MCF 10A (cell line): ENCODE measurements around the gene CTTNBP2NL. TPM values are rescaled to one million over a fixed set of nuclear protein-coding genes. Genes with fewer than 3 reads are reported as not detected.
A peak's percentile ranks its signal among the peaks of the same experiment; 100 is the strongest.

Source experiments
- BruUV-seq: library from RNA; stranded (reverse); fragments of 400-500 nt; replicated peaks from 2 replicates; lab custom pipeline; 2021; lab: Mats Ljungman, UMichigan
- CTCF ChIA-PET: fragments of 300-600 bp; sonication (Branson Sonifier 250); formaldehyde crosslinking; extraction: SDS; loops from one replicate; lab custom pipeline; 2021; ENCODE audit warnings: antibody characterized with exemption, inconsistent platforms; lab: Yijun Ruan, JAX
- POLR2A ChIA-PET: fragments of 300-600, 350-650 bp; sonication (Branson Sonifier 250); formaldehyde crosslinking; extraction: SDS; loops from one replicate; lab custom pipeline; 2020; ENCODE audit warnings: antibody characterized with exemption, inconsistent platforms; lab: Yijun Ruan, JAX
- DNase-seq: peaks from one replicate; pipeline ENCODE4 v3.0.0-alpha.2; 2018; ENCODE audit not compliant: unreplicated experiment
- H3K27ac Mint-ChIP-seq: one replicate; pipeline ENCODE4 v1.8.0; 2022; ENCODE audit warnings: mild to moderate bottlenecking, low read depth, mixed read lengths; ENCODE audit not compliant: unreplicated experiment
- H3K27me3 Mint-ChIP-seq: one replicate; pipeline ENCODE4 v1.8.0; 2022; ENCODE audit warnings: mixed read lengths; ENCODE audit not compliant: insufficient read depth, unreplicated experiment
- H3K36me3 Mint-ChIP-seq: one replicate; pipeline ENCODE4 v1.8.0; 2022; ENCODE audit warnings: mild to moderate bottlenecking, moderate library complexity, mixed read lengths; ENCODE audit not compliant: insufficient read depth, unreplicated experiment
- H3K4me1 Mint-ChIP-seq: one replicate; pipeline ENCODE4 v1.8.0; 2022; ENCODE audit warnings: mixed read lengths; ENCODE audit not compliant: insufficient read depth, unreplicated experiment
- H3K4me3 Mint-ChIP-seq: one replicate; pipeline ENCODE4 v1.8.0; 2022; ENCODE audit warnings: mild to moderate bottlenecking, moderate library complexity, mixed read lengths; ENCODE audit not compliant: unreplicated experiment
- H3K9me3 Mint-ChIP-seq: one replicate; pipeline ENCODE4 v1.8.0; 2022; ENCODE audit warnings: mixed read lengths; ENCODE audit not compliant: unreplicated experiment
- intact Hi-C: fragments of 100-400 bp; cut with micrococcal nuclease; formaldehyde crosslinking; loops from 2 replicates; pipeline ENCODE4 v1.14.1; 2022
- total RNA-seq: library from RNA; stranded (reverse); gene quantifications from 2 replicates; pipeline ENCODE4 v1.2.3, GENCODE V29; 2022
- TF ChIP-seq, protein P1 (sequence below): fragments of 200-600 bp; IDR thresholded peaks from one replicate; pipeline ENCODE4 v1.8.0; 2022; ENCODE audit warnings: antibody characterized with exemption, mild to moderate bottlenecking; ENCODE audit not compliant: unreplicated experiment

CTTNBP2NL gene
- total RNA-seq, 1 experiment from 2014 or later, result 48.8 TPM

GRCh38 chr1:112501810-112502641 lies 106.0 kb downstream of the CTTNBP2NL start:
- Mint-ChIP-seq H3K36me3 (no peaks in the 10 kb centered on the region), H3K9me3 (no peaks in the 10 kb centered on the region), H3K4me1 (no peaks in the 10 kb centered on the region), H3K4me3 (peak overlapping the region; percentile 65), H3K27ac (no peak overlapping the region), H3K27me3 (peaks cover 23% of the 10 kb centered on the region)
- TF ChIP-seq, protein P1, sequence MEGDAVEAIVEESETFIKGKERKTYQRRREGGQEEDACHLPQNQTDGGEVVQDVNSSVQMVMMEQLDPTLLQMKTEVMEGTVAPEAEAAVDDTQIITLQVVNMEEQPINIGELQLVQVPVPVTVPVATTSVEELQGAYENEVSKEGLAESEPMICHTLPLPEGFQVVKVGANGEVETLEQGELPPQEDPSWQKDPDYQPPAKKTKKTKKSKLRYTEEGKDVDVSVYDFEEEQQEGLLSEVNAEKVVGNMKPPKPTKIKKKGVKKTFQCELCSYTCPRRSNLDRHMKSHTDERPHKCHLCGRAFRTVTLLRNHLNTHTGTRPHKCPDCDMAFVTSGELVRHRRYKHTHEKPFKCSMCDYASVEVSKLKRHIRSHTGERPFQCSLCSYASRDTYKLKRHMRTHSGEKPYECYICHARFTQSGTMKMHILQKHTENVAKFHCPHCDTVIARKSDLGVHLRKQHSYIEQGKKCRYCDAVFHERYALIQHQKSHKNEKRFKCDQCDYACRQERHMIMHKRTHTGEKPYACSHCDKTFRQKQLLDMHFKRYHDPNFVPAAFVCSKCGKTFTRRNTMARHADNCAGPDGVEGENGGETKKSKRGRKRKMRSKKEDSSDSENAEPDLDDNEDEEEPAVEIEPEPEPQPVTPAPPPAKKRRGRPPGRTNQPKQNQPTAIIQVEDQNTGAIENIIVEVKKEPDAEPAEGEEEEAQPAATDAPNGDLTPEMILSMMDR, result peak; percentile 56
- ChIA-PET CTCF (interaction anchor here (0.6 to 1.9 kb wide), 21 partner anchors 9 to 1828 kb away, joined by 3 to 10 read pairs (median 4); partner anchors contain the start of gene PPM1J), POLR2A (interaction anchor here (0.7 to 1.5 kb wide), 6 partner anchors 21 to 1995 kb away, joined by 3 to 4 read pairs (median 3); partner anchors contain the start of gene CTTNBP2NL)
- peak; percentile 69 for DNase-seq
- intact Hi-C loops, result loop anchor here (1.0 kb wide), 2 partner anchors 112 to 205 kb away; partner anchors contain the start of gene RHOC
- no TSS peak for BruUV-seq

DNA sequence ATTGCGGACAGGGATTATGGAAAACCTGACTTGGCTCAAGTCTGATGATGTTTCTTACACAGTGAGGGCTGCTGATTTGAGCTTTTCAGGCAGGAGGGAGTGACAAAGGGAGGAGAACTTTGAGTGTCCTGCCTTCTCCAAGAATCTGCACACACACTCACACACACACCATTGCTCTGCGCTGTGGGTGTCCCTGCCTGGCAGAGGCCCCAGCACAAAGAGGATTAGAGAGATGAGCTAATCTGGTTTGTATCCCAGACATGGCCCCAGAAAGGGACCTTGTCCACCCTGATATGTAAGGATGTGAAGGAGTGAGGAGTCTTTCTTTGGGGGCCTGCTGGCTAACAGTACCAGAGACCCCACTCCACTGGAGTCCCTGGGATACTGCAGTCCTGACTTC lies 106.8 kb downstream of the CTTNBP2NL start:
- no peak for DNase-seq
- Mint-ChIP-seq H3K4me1 (no peaks in the 10 kb centered on the region), H3K36me3 (no peaks in the 10 kb centered on the region), H3K27ac (no peak overlapping the region), H3K27me3 (peaks cover 23% of the 10 kb centered on the region), H3K9me3 (no peaks in the 10 kb centered on the region), H3K4me3 (peak overlapping the region; percentile 65)
- ChIA-PET POLR2A (interaction anchor here (1.5 kb wide), 1 partner anchor 205 kb away, joined by 4 read pairs; no protein-coding TSS in a partner anchor), CTCF (interaction anchor here (1.5 to 1.8 kb wide), 3 partner anchors 10 to 111 kb away, joined by 6 to 10 read pairs (median 7); no protein-coding TSS in a partner anchor)
- intact Hi-C loops, result loop anchor here (1.0 kb wide), 1 partner anchor 111 kb away; no protein-coding TSS in a partner anchor
- TF ChIP-seq, protein P1, result no peak
- BruUV-seq, result no TSS peak

DNA sequence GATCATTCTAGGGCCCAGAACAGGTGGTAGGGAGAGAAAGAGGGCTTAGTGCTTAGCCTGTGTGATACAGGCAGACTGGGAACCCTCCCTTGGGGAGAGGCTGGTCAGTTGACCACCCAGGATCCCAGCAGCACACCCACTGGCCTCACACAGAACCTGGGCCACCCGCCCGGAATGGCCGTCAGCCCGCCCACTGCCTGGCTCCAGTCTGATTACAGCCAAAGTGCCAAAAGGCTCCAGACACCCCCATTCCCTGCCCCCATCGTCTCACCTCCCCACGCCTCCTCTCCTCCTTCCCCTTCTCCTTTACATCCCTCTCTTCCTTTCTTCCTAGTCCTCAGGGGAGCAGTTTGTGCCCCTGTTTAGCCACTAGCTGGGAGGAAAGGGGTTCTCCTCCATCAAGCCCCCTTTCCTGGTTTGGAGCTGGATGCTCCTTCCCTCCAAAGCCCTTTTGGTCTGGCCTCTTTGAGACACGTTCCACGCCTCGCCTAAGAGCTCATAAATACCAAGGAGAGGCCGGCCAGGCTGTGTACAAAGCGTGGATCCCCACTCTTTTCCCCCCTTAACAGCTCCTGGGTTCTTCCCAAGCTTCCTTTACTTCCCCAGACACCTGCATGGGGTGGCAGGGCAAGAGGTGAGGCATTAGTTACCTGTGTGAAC lies 108.1 kb downstream of the CTTNBP2NL start:
- Mint-ChIP-seq H3K9me3 (no peaks in the 10 kb centered on the region), H3K36me3 (no peaks in the 10 kb centered on the region), H3K27ac (no peak overlapping the region), H3K27me3 (peaks cover 23% of the 10 kb centered on the region), H3K4me1 (no peaks in the 10 kb centered on the region), H3K4me3 (no peak overlapping the region)
- TF ChIP-seq, protein P1, result no peak
- no TSS peak for BruUV-seq
- POLR2A ChIA-PET, result no interaction called here
- intact Hi-C loops, result no loop called here
- CTCF ChIA-PET, result interaction anchor here (0.5 to 1.0 kb wide), 2 partner anchors 67 to 186 kb away, joined by 3 read pairs; no protein-coding TSS in a partner anchor
- no peak for DNase-seq
